ENCODE results near the gene ANKH.
A peak's percentile ranks its signal among the peaks of the same experiment; 100 is the strongest.

The ANKH gene

GRCh38 chr5:14714706-14715105, 156.9 kb downstream of the ANKH start:
- DNase-seq (ENCODE audit: low read depth in 2 of 2), result no peak

GRCh38 chr5:14713476-14714390, 157.8 kb downstream of the ANKH start:
- DNase-seq (ENCODE audit: low read depth in 2 of 2), result no peak

- no peak for DNase-seq (ENCODE audit: low read depth in 2 of 2)
Measured at GRCh38 chr5:14712666-14713065, 158.9 kb downstream of the ANKH start.

GRCh38 chr5:14712131-14712530, 159.4 kb downstream of the ANKH start:
- no peak for DNase-seq (ENCODE audit: low read depth in 2 of 2)

GRCh38 chr5:14710313-14710994, 161.1 kb downstream of the ANKH start:
- DNase-seq (ENCODE audit: low read depth in 2 of 2), result no peak

GRCh38 chr5:14708551-14708950, 163.0 kb downstream of the ANKH start:
- no peak for DNase-seq (ENCODE audit: low read depth in 2 of 2)

GRCh38 chr5:14707811-14708390, 163.7 kb downstream of the ANKH start:
- no peak for DNase-seq (ENCODE audit: low read depth in 2 of 2)

GRCh38 chr5:14706615-14707021, 165.0 kb downstream of the ANKH start:
- peak in 1 of 2 donors; percentile 15 for DNase-seq (ENCODE audit: low read depth in 2 of 2)

GRCh38 chr5:14705556-14705955, 166.0 kb downstream of the ANKH start:
- DNase-seq (ENCODE audit: low read depth in 2 of 2), result no peak

GRCh38 chr5:14702238-14702839, 169.2 kb downstream of the ANKH start:
- no peak for DNase-seq (ENCODE audit: low read depth in 2 of 2)

GRCh38 chr5:14701556-14701955, 170.0 kb downstream of the ANKH start:
- no peak for DNase-seq (ENCODE audit: low read depth in 2 of 2)

- DNase-seq (ENCODE audit: low read depth in 2 of 2), result no peak
Measured at GRCh38 chr5:14700478-14701436, 170.8 kb downstream of the ANKH start.

GRCh38 chr5:14699807-14700400, 171.7 kb downstream of the ANKH start:
- no peak for DNase-seq (ENCODE audit: low read depth in 2 of 2)

- DNase-seq (ENCODE audit: low read depth in 2 of 2), result no peak
Measured at GRCh38 chr5:14699159-14699558, 172.4 kb downstream of the ANKH start.

- no peak for DNase-seq (ENCODE audit: low read depth in 2 of 2)
Measured at GRCh38 chr5:14698495-14698894, 173.1 kb downstream of the ANKH start.

GRCh38 chr5:14696851-14697250, 174.7 kb downstream of the ANKH start:
- DNase-seq (ENCODE audit: low read depth in 2 of 2), result no peak

GRCh38 chr5:14696057-14696456, 175.5 kb downstream of the ANKH start:
- no peak for DNase-seq (ENCODE audit: low read depth in 2 of 2)

- no peak for DNase-seq (ENCODE audit: low read depth in 2 of 2)
Measured at GRCh38 chr5:14695152-14695551, 176.4 kb downstream of the ANKH start.

- DNase-seq (ENCODE audit: low read depth in 2 of 2), result no peak
Measured at GRCh38 chr5:14693070-14693469, 178.5 kb downstream of the ANKH start.

- DNase-seq (ENCODE audit: low read depth in 2 of 2), result no peak
Measured at GRCh38 chr5:14687023-14687665, 184.4 kb downstream of the ANKH start.
